ENCODE data around the gene ACO2.
"Not testable (repeated sequence)": the region's sequence is repeated elsewhere in the genome, so short reads cannot be mapped to it uniquely, and the experiment has no call there.

Gene ACO2

GRCh38 chr22:41459431-41459830 is 9.5 kb upstream of the ACO2 start:
- no peaks in the 10 kb centered on the region for H3K27me3 ChIP-seq (ENCODE audit: control insufficient read depth, insufficient read depth, low read length)
- H3K4me1 ChIP-seq (ENCODE audit: control insufficient read depth, insufficient read depth, low read length), result no peaks in the 10 kb centered on the region
- H3K4me3 ChIP-seq (ENCODE audit: low read depth, low read length), result no peak overlapping the region
- H3K9me3 ChIP-seq (ENCODE audit: control insufficient read depth, insufficient read depth, low read length), result no peaks in the 10 kb centered on the region
- peaks cover 63% of the 10 kb centered on the region for H3K36me3 ChIP-seq (ENCODE audit: control insufficient read depth, insufficient read depth, low read length)
- H3K9ac ChIP-seq (ENCODE audit: low read depth, low read length), result no peak overlapping the region
- no peak overlapping the region for H3K27ac ChIP-seq (ENCODE audit: low read depth, low read length)

GRCh38 chr22:41460071-41460470 is 8.8 kb upstream of the ACO2 start:
- peaks cover 70% of the 10 kb centered on the region for H3K36me3 ChIP-seq (ENCODE audit: control insufficient read depth, insufficient read depth, low read length)

GRCh38 chr22:41461901-41462300 is 7.0 kb upstream of the ACO2 start:
- no peak overlapping the region for H3K27ac ChIP-seq (ENCODE audit: low read depth, low read length)
- peaks cover 87% of the 10 kb centered on the region for H3K36me3 ChIP-seq (ENCODE audit: control insufficient read depth, insufficient read depth, low read length)
- H3K4me1 ChIP-seq (ENCODE audit: control insufficient read depth, insufficient read depth, low read length), result no peaks in the 10 kb centered on the region
- H3K27me3 ChIP-seq (ENCODE audit: control insufficient read depth, insufficient read depth, low read length), result no peaks in the 10 kb centered on the region
- no peak overlapping the region for H3K9ac ChIP-seq (ENCODE audit: low read depth, low read length)
- no peak overlapping the region for H3K4me3 ChIP-seq (ENCODE audit: low read depth, low read length)
- H3K9me3 ChIP-seq (ENCODE audit: control insufficient read depth, insufficient read depth, low read length), result no peaks in the 10 kb centered on the region

More at GRCh38 chr22:41460071-41460470, 8.8 kb upstream of the ACO2 start:
- H3K4me3 ChIP-seq (ENCODE audit: low read depth, low read length); H3K4me1 ChIP-seq (ENCODE audit: control insufficient read depth, insufficient read depth, low read length); H3K9ac ChIP-seq (ENCODE audit: low read depth, low read length); H3K27ac ChIP-seq (ENCODE audit: low read depth, low read length); H3K27me3 ChIP-seq (ENCODE audit: control insufficient read depth, insufficient read depth, low read length); H3K9me3 ChIP-seq (ENCODE audit: control insufficient read depth, insufficient read depth, low read length): not testable (repeated sequence)

GRCh38 chr22:41469218-41469851 is 418 bp downstream of the ACO2 start:
- Histone ChIP-seq H3K9me3 (ENCODE audit: control insufficient read depth, insufficient read depth, low read length) (no peaks in the 10 kb centered on the region), H3K4me1 (ENCODE audit: control insufficient read depth, insufficient read depth, low read length) (peaks cover 12% of the 10 kb centered on the region; the same call in 1 of the 2 replicates), H3K9ac (ENCODE audit: low read depth, low read length) (peak overlapping the region; percentile 93), H3K27ac (ENCODE audit: low read depth, low read length) (peak overlapping the region; percentile 91), H3K4me3 (ENCODE audit: low read depth, low read length) (peak overlapping the region; percentile 96), H3K36me3 (ENCODE audit: control insufficient read depth, insufficient read depth, low read length) (peaks cover 34% of the 10 kb centered on the region), H3K27me3 (ENCODE audit: control insufficient read depth, insufficient read depth, low read length) (no peaks in the 10 kb centered on the region)

- H3K27me3 ChIP-seq (ENCODE audit: control insufficient read depth, insufficient read depth, low read length), result no peaks in the 10 kb centered on the region
- H3K27ac ChIP-seq (ENCODE audit: low read depth, low read length), result no peak overlapping the region
- H3K4me3 ChIP-seq (ENCODE audit: low read depth, low read length), result no peak overlapping the region
- peaks cover 20% of the 10 kb centered on the region for H3K36me3 ChIP-seq (ENCODE audit: control insufficient read depth, insufficient read depth, low read length)
- no peaks in the 10 kb centered on the region for H3K9me3 ChIP-seq (ENCODE audit: control insufficient read depth, insufficient read depth, low read length)
- peaks cover 12% of the 10 kb centered on the region; the same call in 1 of the 2 replicates for H3K4me1 ChIP-seq (ENCODE audit: control insufficient read depth, insufficient read depth, low read length)
- H3K9ac ChIP-seq (ENCODE audit: low read depth, low read length), result no peak overlapping the region
Observed at GRCh38 chr22:41470886-41471285, 2.0 kb downstream of the ACO2 start.

GRCh38 chr22:41471568-41471967 is 2.7 kb downstream of the ACO2 start:
- H3K27ac ChIP-seq (ENCODE audit: low read depth, low read length), result no peak overlapping the region
- H3K27me3 ChIP-seq (ENCODE audit: control insufficient read depth, insufficient read depth, low read length), result no peaks in the 10 kb centered on the region
- no peak overlapping the region for H3K4me3 ChIP-seq (ENCODE audit: low read depth, low read length)
- H3K9ac ChIP-seq (ENCODE audit: low read depth, low read length), result no peak overlapping the region
- no peaks in the 10 kb centered on the region for H3K9me3 ChIP-seq (ENCODE audit: control insufficient read depth, insufficient read depth, low read length)
- H3K36me3 ChIP-seq (ENCODE audit: control insufficient read depth, insufficient read depth, low read length), result peaks cover 14% of the 10 kb centered on the region
- peaks cover 12% of the 10 kb centered on the region; the same call in 1 of the 2 replicates for H3K4me1 ChIP-seq (ENCODE audit: control insufficient read depth, insufficient read depth, low read length)

- Histone ChIP-seq H3K4me3 (ENCODE audit: low read depth, low read length) (no peak overlapping the region), H3K9ac (ENCODE audit: low read depth, low read length) (no peak overlapping the region), H3K9me3 (ENCODE audit: control insufficient read depth, insufficient read depth, low read length) (no peaks in the 10 kb centered on the region), H3K4me1 (ENCODE audit: control insufficient read depth, insufficient read depth, low read length) (peaks cover 7% of the 10 kb centered on the region), H3K36me3 (ENCODE audit: control insufficient read depth, insufficient read depth, low read length) (no peaks in the 10 kb centered on the region), H3K27ac (ENCODE audit: low read depth, low read length) (no peak overlapping the region), H3K27me3 (ENCODE audit: control insufficient read depth, insufficient read depth, low read length) (no peaks in the 10 kb centered on the region)
Observed at GRCh38 chr22:41474872-41475451, 6.0 kb downstream of the ACO2 start.

- Histone ChIP-seq H3K9ac (ENCODE audit: low read depth, low read length) (no peak overlapping the region), H3K36me3 (ENCODE audit: control insufficient read depth, insufficient read depth, low read length) (no peaks in the 10 kb centered on the region), H3K4me1 (ENCODE audit: control insufficient read depth, insufficient read depth, low read length) (peaks cover 36% of the 10 kb centered on the region), H3K4me3 (ENCODE audit: low read depth, low read length) (no peak overlapping the region), H3K27me3 (ENCODE audit: control insufficient read depth, insufficient read depth, low read length) (no peaks in the 10 kb centered on the region), H3K27ac (ENCODE audit: low read depth, low read length) (no peak overlapping the region), H3K9me3 (ENCODE audit: control insufficient read depth, insufficient read depth, low read length) (no peaks in the 10 kb centered on the region)
Observed at GRCh38 chr22:41478473-41478872, 9.6 kb downstream of the ACO2 start.

GRCh38 chr22:41478891-41479521 is 10.1 kb downstream of the ACO2 start:
- peak overlapping the region; percentile 63 for H3K27ac ChIP-seq (ENCODE audit: low read depth, low read length)

GRCh38 chr22:41479671-41480396 is 10.9 kb downstream of the ACO2 start:
- no peak overlapping the region for H3K4me3 ChIP-seq (ENCODE audit: low read depth, low read length)
- H3K36me3 ChIP-seq (ENCODE audit: control insufficient read depth, insufficient read depth, low read length), result no peaks in the 10 kb centered on the region
- H3K9me3 ChIP-seq (ENCODE audit: control insufficient read depth, insufficient read depth, low read length), result no peaks in the 10 kb centered on the region
- H3K27me3 ChIP-seq (ENCODE audit: control insufficient read depth, insufficient read depth, low read length), result no peaks in the 10 kb centered on the region
- H3K27ac ChIP-seq (ENCODE audit: low read depth, low read length), result peak overlapping the region; percentile 63
- H3K4me1 ChIP-seq (ENCODE audit: control insufficient read depth, insufficient read depth, low read length), result peaks cover 38% of the 10 kb centered on the region
- H3K9ac ChIP-seq (ENCODE audit: low read depth, low read length), result no peak overlapping the region; the same call in 1 of the 2 replicates

More at GRCh38 chr22:41478891-41479521, 10.1 kb downstream of the ACO2 start:
- H3K9me3 ChIP-seq (ENCODE audit: control insufficient read depth, insufficient read depth, low read length), result no peaks in the 10 kb centered on the region
- no peaks in the 10 kb centered on the region for H3K36me3 ChIP-seq (ENCODE audit: control insufficient read depth, insufficient read depth, low read length)
- H3K9ac ChIP-seq (ENCODE audit: low read depth, low read length), result no peak overlapping the region
- peaks cover 38% of the 10 kb centered on the region for H3K4me1 ChIP-seq (ENCODE audit: control insufficient read depth, insufficient read depth, low read length)
- H3K4me3 ChIP-seq (ENCODE audit: low read depth, low read length), result no peak overlapping the region
- H3K27me3 ChIP-seq (ENCODE audit: control insufficient read depth, insufficient read depth, low read length), result no peaks in the 10 kb centered on the region

GRCh38 chr22:41480397-41480735 is 11.4 kb downstream of the ACO2 start:
- Histone ChIP-seq H3K36me3 (ENCODE audit: control insufficient read depth, insufficient read depth, low read length) (no peaks in the 10 kb centered on the region), H3K27me3 (ENCODE audit: control insufficient read depth, insufficient read depth, low read length) (no peaks in the 10 kb centered on the region), H3K4me1 (ENCODE audit: control insufficient read depth, insufficient read depth, low read length) (peaks cover 38% of the 10 kb centered on the region), H3K9me3 (ENCODE audit: control insufficient read depth, insufficient read depth, low read length) (no peaks in the 10 kb centered on the region), H3K27ac (ENCODE audit: low read depth, low read length) (no peak overlapping the region), H3K4me3 (ENCODE audit: low read depth, low read length) (no peak overlapping the region), H3K9ac (ENCODE audit: low read depth, low read length) (no peak overlapping the region)

Measured in HUES48 (cell line).